ENCODE results near the gene DISC1. TPM values are rescaled to one million over a fixed set of nuclear protein-coding genes. Genes with fewer than 3 reads are reported as not detected.

DISC1 gene
- total RNA-seq, 1 experiment from 2014 or later = 1.8 TPM

DNA sequence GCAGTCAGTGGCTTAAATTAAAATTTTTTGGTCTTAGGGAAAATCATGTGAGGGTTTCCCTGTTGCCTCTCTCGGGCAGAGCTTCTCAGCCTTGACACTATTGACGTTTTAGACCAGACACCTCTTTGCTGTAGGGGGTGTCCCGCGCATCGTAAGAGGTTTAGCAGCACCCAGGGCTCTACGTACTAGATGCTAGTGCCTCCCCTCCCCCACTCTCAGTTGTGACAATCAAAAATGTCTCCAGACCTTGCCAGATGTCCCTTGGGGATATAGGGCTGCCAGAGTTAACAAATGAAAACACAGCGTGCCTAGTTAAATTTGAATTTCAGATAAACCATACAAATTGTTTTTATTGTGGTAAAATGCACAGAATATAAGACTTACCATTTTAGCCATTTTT, 293.3 kb downstream of the DISC1 start:
- no peaks in the 10 kb centered on the region for H3K79me2 ChIP-seq (ENCODE audit: insufficient read depth, low read length)
- no peak overlapping the region for H2AFZ ChIP-seq (ENCODE audit: low read depth, low read length, poor library complexity, severe bottlenecking)
- peaks cover 7% of the 10 kb centered on the region; the same call in 1 of the 2 replicates for H3K27me3 ChIP-seq (ENCODE audit: insufficient read depth, low read length)
- H3K4me2 ChIP-seq (ENCODE audit: low read length) = no peak overlapping the region
- DNase-seq (ENCODE audit: low read depth, low spot score) = no peak
- intact Hi-C loops (cut with micrococcal nuclease) = no loop called here
- ChIA-PET CTCF (no interaction called here), POLR2A (no interaction called here), RAD21 (ENCODE audit: low non-redundant PET in 1 of 2, low total read pairs in 2 of 2, uncharacterized antibody in 2 of 2, unreplicated experiment in 2 of 2) (no interaction called here)
- no peaks in the 10 kb centered on the region for H3K9me2 ChIP-seq (ENCODE audit: insufficient read depth)
- H3K9ac ChIP-seq (ENCODE audit: low read length) = no peak overlapping the region
- ATAC-seq = no peak
- peaks cover 0 to 7% of the 10 kb centered on the region in 2 experiments; a peak in 1 of 4 replicates for H3K4me1 ChIP-seq (ENCODE audit: control insufficient read depth in 1 of 2, insufficient read depth in 2 of 2, low read length in 2 of 2)
- no peaks in the 10 kb centered on the region for H4K20me1 ChIP-seq (ENCODE audit: insufficient read depth)
- no peaks in the 10 kb centered on the region for H3K9me3 ChIP-seq (ENCODE audit: control insufficient read depth in 1 of 2, insufficient read depth in 1 of 2, low read depth in 1 of 2, low read length in 2 of 2)
- no peaks in the 10 kb centered on the region for H3K36me3 ChIP-seq (ENCODE audit: control insufficient read depth in 1 of 2, insufficient read depth in 2 of 2, low read length in 2 of 2)
- no TSS peak for BruUV-seq (replicated peaks)
- TF ChIP-seq YY1 (IDR thresholded peaks at IDR 0.05; ENCODE audit: extremely low read depth, insufficient replicate concordance, low read depth, low read length) (no peak), ZFX (IDR thresholded peaks at IDR 0.05) (no peak), EZH2 (IDR thresholded peaks at IDR 0.05) (no peak), RAD21 (IDR thresholded peaks at IDR 0.05; ENCODE audit: low read depth) (no peak), SRF (IDR thresholded peaks at IDR 0.05; ENCODE audit: low read depth) (no peak), POLR2A (IDR thresholded peaks at IDR 0.05; ENCODE audit: borderline replicate concordance, extremely low read depth, insufficient read depth, insufficient read length) (no peak), CEBPB (IDR thresholded peaks at IDR 0.05; ENCODE audit: low read depth) (no peak), ELF1 (IDR thresholded peaks at IDR 0.05; ENCODE audit: borderline replicate concordance, low read depth) (no peak), POLR2AphosphoS5 (IDR thresholded peaks at IDR 0.05; ENCODE audit: low read depth, low read length) (no peak), ZNF274 (IDR thresholded peaks at IDR 0.05; ENCODE audit: low read depth, low read length) (no peak), EZH2phosphoT487 (IDR thresholded peaks at IDR 0.05; ENCODE audit: borderline replicate concordance) (no peak), EGR1 (IDR thresholded peaks at IDR 0.05; ENCODE audit: low read depth) (no peak), MAX (IDR thresholded peaks at IDR 0.05) (no peak), TCF7L2 (IDR thresholded peaks at IDR 0.05; ENCODE audit: borderline replicate concordance, extremely low read depth, insufficient read depth, insufficient read length) (no peak), SIN3A (IDR thresholded peaks at IDR 0.05; ENCODE audit: low read depth) (no peak), CBX3 (IDR thresholded peaks at IDR 0.05; ENCODE audit: low read depth) (no peak)
- TF ChIP-seq, protein P1, sequence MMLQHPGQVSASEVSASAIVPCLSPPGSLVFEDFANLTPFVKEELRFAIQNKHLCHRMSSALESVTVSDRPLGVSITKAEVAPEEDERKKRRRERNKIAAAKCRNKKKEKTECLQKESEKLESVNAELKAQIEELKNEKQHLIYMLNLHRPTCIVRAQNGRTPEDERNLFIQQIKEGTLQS (IDR thresholded peaks at IDR 0.05) = no peak
- TF ChIP-seq, protein P2, sequence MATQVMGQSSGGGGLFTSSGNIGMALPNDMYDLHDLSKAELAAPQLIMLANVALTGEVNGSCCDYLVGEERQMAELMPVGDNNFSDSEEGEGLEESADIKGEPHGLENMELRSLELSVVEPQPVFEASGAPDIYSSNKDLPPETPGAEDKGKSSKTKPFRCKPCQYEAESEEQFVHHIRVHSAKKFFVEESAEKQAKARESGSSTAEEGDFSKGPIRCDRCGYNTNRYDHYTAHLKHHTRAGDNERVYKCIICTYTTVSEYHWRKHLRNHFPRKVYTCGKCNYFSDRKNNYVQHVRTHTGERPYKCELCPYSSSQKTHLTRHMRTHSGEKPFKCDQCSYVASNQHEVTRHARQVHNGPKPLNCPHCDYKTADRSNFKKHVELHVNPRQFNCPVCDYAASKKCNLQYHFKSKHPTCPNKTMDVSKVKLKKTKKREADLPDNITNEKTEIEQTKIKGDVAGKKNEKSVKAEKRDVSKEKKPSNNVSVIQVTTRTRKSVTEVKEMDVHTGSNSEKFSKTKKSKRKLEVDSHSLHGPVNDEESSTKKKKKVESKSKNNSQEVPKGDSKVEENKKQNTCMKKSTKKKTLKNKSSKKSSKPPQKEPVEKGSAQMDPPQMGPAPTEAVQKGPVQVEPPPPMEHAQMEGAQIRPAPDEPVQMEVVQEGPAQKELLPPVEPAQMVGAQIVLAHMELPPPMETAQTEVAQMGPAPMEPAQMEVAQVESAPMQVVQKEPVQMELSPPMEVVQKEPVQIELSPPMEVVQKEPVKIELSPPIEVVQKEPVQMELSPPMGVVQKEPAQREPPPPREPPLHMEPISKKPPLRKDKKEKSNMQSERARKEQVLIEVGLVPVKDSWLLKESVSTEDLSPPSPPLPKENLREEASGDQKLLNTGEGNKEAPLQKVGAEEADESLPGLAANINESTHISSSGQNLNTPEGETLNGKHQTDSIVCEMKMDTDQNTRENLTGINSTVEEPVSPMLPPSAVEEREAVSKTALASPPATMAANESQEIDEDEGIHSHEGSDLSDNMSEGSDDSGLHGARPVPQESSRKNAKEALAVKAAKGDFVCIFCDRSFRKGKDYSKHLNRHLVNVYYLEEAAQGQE (IDR thresholded peaks at IDR 0.05; ENCODE audit: low read depth) = no peak
- TF ChIP-seq, protein P3, sequence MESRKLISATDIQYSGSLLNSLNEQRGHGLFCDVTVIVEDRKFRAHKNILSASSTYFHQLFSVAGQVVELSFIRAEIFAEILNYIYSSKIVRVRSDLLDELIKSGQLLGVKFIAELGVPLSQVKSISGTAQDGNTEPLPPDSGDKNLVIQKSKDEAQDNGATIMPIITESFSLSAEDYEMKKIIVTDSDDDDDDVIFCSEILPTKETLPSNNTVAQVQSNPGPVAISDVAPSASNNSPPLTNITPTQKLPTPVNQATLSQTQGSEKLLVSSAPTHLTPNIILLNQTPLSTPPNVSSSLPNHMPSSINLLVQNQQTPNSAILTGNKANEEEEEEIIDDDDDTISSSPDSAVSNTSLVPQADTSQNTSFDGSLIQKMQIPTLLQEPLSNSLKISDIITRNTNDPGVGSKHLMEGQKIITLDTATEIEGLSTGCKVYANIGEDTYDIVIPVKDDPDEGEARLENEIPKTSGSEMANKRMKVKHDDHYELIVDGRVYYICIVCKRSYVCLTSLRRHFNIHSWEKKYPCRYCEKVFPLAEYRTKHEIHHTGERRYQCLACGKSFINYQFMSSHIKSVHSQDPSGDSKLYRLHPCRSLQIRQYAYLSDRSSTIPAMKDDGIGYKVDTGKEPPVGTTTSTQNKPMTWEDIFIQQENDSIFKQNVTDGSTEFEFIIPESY (IDR thresholded peaks at IDR 0.05; ENCODE audit: extremely low read depth, insufficient replicate concordance, low read length) = no peak
- TF ChIP-seq, protein P4, sequence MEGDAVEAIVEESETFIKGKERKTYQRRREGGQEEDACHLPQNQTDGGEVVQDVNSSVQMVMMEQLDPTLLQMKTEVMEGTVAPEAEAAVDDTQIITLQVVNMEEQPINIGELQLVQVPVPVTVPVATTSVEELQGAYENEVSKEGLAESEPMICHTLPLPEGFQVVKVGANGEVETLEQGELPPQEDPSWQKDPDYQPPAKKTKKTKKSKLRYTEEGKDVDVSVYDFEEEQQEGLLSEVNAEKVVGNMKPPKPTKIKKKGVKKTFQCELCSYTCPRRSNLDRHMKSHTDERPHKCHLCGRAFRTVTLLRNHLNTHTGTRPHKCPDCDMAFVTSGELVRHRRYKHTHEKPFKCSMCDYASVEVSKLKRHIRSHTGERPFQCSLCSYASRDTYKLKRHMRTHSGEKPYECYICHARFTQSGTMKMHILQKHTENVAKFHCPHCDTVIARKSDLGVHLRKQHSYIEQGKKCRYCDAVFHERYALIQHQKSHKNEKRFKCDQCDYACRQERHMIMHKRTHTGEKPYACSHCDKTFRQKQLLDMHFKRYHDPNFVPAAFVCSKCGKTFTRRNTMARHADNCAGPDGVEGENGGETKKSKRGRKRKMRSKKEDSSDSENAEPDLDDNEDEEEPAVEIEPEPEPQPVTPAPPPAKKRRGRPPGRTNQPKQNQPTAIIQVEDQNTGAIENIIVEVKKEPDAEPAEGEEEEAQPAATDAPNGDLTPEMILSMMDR (IDR thresholded peaks at IDR 0.05 in 2 of 3, conservative IDR thresholded peaks at IDR 0.05 in 1 of 3; ENCODE audit: borderline replicate concordance in 1 of 3, insufficient read depth in 1 of 3, low read depth in 2 of 3, low read length in 2 of 3) = no peak
- no peak overlapping the region for H3K4me3 ChIP-seq (replicated peaks in 1 of 2; ENCODE audit: low read depth in 1 of 2, low read length in 2 of 2)
- no peak overlapping the region for H3K27ac ChIP-seq (ENCODE audit: low read depth, low read length)
